Posterior cingulate gyrus (tissue), 11 donors: Measurements from ENCODE around the gene SYT14.
"Not testable (repeated sequence)": the region's sequence is repeated elsewhere in the genome, so short reads cannot be mapped to it uniquely, and the experiment has no call there.

Experiments used
- DNase-seq, 10 donors: peaks; one replicate each; pipeline versions ENCODE4 v3.0.0 to v3.0.0-alpha.2; 2020 to 2021; ENCODE audit warnings: mixed read lengths in 3 of 10
- intact Hi-C: fragments of 100-400 bp; cut with DNase I; formaldehyde crosslinking; loops from one replicate; pipeline ENCODE4 v1.15.1; 2023

The SYT14 gene

DNA sequence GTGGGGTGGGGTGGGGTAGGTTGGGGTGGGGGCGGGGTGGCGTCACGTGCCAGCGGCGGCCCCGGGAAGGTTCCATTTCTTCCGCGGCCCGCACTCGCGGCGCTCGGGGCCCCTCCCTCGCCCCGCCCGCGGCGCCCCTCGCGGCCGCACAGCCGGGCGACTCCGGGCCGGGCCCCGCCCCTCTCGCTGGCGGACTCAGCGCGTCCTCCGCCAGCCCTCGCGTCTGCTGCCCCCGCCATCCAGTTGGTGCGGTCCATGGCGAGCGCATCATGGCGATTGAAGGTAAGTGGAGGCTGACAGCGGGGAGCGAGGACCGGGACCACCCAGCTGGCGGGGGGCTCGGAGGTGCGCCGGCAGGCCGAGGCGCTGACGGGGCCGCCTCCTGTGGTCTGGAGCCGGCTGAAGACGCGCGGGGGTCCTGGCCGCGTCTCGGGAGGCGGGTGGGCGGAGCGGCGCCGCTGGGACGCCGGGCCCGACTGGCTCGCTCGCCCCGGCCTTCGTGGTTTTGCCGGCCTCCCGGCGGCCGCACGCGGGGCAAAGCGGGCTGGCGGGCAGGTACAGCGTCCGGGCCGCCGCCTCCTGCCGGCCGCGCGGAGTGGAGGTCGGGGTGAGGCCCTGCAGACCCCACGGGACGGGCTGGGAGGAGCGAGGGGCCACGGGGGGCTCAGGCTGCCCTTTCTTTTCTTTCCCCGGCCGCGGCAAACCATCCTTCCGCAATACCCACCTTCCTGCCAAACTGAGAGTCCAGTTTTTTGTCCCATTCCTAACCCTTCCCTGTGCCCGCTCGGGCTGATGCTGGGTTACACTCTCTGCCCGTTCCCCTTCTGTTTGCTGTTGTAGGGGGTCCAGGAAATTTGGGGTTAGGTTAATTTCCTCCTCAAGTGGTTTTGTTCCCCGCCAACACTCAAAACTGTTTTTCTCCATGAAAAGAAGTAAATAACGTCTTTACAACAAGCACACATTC is at the start of gene SYT14:
Gene SYT14, plus strand, starts transcription at position 222 of the 964 bp plus-strand sequence. Its CDS starts 48 bp downstream, at position 270.
- intact Hi-C loops: loop anchor here (5.0 kb wide), 1 partner anchor 76 kb away; no protein-coding TSS in a partner anchor
- DNase-seq: peak; percentile 35 to 95 (median 65)

DNA sequence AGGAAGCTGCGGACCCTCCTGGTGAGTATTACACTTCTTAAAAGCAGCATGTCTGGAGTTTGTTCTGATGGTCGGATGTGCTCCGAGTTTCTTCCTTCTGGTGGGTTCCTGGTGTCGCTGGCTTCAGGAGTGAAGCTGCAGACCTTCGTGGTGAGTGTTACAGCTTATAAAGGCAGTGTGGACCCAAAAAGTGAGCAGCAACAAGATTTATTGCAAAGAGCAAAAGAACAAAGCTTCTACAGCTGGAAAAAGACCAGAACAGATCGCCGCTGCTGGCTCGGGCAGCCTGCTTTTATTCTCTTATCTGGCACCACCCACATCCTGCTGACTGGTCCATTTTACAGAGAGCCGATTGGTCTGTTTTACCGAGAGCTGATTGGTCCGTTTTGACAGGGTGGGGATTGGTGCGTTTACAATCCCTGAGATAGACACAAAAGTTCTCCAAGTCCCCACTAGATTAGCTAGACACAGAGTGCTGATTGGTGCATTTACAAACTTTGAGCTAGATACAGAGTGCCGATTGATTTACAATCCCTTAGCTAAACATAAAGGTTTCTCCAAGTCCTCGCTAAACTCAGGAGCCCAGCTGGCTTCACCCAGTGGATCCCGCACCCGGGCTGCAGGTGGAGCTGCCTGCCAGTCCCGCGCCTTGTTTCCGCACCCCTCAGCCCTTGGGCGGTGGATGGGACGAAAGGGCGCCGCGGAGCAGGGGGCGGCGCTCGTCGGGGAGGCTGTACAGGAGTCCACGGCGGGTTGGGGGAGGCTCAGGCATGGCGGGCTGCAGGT is 49.5 kb upstream of the SYT14 start:
- DNase-seq, intact Hi-C loops: not testable (repeated sequence)

DNA sequence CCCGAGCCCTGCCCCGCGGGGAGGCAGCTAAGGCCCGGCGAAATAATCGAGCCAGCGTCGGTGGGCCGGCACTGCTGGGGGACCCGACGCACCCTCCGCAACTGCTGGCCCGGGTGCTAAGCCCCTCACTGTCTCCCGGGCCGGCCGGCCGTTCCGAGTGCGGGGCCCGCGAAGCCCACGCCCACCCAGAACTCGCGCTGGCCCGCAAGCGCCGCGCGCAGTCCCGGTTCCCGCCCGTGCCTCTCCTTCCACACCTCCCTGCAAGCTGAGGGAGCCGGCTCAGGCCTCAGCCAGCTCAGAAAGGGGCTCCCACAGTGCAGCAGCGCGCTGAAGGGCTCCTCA is 49.0 kb upstream of the SYT14 start:
- intact Hi-C loops: no loop called here
- no peak for DNase-seq

DNA sequence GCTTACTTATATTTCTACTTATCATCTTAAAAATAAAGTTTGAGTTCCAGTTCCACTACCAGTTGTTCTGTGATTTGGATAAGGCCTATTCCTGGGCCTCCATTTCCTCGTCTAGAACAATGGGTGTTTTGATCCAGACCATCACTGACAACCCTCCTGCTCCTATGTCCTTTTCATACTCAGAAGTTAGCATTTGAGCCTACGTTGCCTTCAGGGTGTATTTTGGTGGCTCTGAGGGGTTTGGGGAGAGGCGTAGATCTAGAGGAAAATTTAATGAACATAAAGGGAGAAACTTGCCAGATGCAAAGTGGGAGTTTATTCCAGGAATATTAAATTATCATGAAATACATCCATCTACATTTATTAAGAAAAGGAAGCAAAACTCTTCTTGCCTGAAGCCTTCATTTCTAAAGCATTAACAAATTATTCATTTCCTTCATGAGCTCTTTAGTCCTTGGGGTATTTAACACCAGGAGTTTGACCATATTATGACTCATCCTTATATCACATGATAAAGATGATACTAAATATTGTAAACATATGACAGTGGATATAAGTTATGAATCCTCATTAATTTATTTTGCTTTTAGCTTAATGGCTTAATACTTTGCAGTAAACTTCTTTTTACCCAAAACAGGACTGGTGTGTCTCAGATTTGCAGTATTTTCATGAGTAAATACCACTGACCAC is 47.2 kb upstream of the SYT14 start:
- DNase-seq: no peak

DNA sequence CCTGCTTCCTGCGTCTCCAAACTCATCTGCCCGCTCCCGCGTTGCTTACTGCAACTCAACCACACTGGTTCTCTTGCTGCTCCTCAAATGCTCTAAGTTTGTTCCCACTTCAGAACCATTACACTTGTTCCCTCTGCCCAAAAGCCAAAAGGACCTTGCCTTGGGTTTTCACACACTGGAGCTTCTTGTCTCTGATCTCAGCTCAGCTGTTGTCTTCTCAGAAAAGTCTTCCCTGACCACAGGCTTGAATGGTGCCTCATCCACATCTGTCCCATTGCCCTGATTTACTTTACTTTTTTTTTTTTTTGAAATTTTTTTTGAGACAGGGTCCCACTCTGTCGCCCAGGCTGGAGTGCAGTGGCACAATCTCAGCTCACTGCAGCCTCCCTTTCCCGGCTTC is 44.3 kb upstream of the SYT14 start:
- intact Hi-C loops: no loop called here
- no peak for DNase-seq

More for the DNA sequence above, 47.2 kb upstream of the SYT14 start:
- intact Hi-C loops: no loop called here

DNA sequence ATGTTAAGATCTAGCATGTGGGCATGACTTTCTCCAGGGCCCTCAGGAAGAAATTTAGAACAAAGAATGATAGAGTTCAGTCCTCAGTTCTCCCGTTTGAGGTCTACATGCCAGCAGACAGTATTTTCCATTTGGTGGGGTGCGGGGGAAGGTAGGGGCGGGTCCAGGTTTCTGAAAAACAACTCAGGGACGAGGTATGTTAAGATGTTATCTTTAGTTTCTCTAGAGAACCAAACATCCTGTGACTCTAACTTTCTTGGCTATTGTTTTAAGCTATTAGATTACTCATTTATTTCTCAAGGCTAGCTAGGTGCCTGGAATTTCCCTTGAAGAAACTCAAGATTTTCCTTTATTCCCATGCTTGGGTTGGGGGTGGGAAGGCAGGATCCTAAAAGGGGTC is 42.3 kb upstream of the SYT14 start:
- DNase-seq: no peak
- intact Hi-C loops: no loop called here

DNA sequence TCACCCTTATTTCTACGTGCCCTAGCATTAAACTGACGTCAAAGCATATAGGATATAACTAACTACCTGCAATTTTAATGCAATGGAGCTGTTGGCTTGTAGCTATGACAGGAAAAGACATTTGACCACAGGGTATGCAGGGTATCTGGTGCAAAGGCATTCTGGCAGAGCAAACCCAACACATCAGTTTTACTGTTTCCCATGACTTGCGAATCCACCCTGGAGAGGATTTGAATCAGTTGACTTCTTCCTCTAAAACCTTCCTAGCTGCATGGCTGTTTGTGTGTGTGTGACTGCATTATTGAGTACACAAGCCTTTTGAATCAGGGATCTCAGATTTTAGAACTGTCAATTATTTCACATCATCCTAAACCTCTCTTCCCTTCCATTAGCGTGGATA is 41.7 kb upstream of the SYT14 start:
- DNase-seq: no peak
- intact Hi-C loops: no loop called here

DNA sequence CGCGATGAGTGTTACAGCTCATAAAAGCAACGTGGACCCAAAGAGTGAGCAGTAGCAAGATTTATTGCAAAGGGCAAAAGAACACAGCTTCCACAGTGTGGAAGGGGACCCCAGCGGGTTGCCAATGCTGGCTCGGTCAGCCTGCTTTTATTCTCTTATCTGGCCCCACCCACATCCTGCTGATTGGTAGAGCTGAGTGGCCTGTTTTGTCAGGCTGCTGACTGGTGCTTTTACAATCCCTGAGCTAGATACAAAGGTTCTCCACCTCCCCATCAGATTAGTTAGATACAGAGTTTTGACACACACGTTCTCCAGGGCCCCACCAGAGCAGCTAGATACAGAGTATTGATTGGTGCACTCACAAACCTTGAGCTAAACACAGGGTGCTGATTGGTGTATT is 39.7 kb upstream of the SYT14 start:
- intact Hi-C loops, DNase-seq: not testable (repeated sequence)

DNA sequence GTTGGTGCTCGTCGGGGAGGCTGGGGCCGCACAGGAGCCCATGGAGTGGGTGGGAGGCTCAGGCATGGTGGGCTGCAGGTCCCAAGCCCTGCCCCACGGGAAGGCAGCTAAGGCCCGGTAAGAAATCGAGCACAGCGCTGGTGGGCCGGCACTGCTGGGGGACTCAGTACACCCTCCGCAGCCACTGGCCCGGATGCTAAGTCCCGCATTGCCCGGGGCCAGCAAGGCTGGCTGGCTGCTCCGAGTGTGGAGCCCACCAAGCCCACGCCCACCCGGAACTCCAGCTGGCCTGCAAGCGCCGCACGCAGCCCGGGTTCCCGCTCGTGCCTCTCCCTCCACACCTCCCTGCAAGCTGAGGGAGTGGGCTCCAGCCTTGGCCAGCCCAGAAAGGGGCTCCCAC is 39.2 kb upstream of the SYT14 start:
- peak in 2 of 10 donors; percentile 44 to 77 for DNase-seq
- intact Hi-C loops: not testable (repeated sequence)

DNA sequence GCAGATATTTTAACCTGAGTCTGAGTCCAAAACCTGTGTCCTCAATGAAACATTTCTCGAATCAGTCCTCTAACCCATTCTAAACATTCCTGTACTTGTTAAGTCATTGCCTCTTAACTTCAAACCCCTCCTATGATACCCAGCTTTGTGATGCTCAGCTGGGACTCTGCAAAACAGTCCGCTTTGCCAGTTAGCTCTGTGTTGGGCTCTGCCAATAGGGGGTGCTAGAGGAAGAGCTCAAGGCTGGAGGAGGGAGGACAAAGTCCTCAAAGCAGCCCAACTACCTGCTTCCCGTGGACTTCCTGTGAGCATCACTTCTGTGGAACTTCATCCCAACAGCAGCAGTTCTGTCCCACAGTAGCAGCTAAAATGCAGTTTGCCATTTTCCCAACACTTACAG is 38.1 kb upstream of the SYT14 start:
- DNase-seq: no peak
- intact Hi-C loops: no loop called here

DNA sequence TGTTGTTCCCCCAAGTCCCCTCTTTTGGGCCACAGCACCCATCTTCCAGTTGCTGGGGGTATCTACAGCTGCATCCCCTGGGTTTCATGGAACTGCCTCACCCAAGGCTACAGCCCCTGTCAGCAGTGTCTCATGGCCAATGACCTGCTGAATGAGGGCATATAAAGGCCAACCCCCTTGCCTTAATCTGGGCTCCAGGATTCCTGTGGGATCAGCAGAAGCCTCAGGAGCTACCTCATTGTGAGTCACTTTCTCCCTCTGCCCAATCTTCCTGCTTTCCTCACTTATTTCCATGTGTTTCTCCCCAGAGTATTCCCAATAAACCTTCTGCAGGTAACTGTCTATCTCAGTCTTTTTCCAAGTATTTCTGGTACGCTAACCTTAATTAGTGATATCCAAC is 37.3 kb upstream of the SYT14 start:
- intact Hi-C loops: no loop called here
- DNase-seq: no peak

DNA sequence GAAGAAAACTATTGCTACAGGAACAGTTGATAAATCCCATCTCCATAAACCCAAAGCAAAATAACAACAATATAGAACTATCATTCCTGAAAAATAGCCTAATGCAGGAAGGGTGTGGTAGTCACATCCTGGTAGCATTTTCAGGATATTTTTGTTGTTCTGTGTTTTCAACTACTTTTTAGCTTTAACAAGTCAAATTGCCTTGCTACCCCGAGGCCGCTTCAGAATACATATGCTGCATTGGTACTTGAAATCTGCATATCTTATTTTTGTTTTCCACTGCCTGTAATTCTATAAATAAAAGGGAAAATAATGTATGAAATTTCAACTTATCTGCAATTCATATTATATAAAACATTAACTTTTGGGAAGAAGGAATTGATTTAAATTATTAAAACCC is 36.8 kb upstream of the SYT14 start:
- intact Hi-C loops: no loop called here
- DNase-seq: no peak

DNA sequence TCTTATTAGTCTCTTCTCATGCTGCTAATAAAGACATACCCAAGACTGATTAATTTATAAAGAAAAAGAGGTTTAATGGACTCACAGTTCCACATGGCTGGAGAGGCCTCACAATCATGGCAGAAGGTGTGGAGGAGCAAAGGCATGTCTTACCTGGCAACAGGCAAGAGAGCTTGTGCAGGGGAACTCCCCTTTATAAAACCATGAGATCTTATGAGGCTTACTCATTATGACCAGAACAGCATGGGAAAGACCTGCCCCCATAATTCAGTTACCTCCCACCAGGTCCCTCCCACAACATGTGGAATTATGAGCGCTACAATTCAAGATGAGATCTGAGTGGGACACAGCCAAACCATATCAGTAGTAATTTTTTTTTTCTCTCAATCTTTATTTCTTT is 33.2 kb upstream of the SYT14 start:
- DNase-seq: not testable (repeated sequence)

DNA sequence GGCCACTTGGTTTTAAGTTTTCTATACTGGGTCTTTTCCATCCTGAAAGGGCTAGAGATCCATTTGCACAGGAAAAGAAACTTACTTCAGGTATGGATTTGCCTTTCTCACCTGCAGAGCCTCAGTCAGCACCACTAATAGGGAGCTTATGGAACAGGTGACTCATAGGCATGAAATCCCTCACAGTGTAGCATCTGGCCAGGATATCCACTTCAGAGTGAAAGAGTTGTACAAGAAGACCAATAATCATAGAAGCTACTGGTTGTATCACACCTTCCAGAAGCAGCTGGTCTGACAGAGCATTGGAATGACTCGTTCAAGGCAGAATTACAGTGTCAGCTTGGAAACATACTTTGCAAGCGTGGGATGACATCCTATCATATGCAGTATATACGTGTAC is 26.3 kb upstream of the SYT14 start:
- DNase-seq: no peak
- intact Hi-C loops: no loop called here

More for the DNA sequence above, 33.2 kb upstream of the SYT14 start:
- intact Hi-C loops: not testable (repeated sequence)

DNA sequence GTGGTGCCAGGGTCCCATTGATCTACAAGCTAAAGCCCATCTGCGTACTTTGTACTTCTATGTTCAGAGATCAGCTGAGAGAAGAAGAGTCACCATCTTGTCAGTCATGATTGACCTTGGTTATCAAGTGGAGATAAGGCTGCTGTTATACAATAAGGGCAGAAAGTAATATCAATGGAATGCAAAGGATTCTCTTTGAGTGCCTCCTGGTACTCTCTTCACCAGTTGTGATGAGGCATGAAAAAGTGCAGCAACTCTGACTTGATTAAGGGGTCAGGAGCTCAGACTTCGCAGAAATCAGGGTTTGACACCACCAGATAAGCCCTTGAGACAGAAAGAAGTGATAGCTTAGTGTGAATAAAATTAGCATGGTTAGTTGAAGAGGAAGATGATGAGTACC is 25.7 kb upstream of the SYT14 start:
- intact Hi-C loops: no loop called here
- DNase-seq: no peak

DNA sequence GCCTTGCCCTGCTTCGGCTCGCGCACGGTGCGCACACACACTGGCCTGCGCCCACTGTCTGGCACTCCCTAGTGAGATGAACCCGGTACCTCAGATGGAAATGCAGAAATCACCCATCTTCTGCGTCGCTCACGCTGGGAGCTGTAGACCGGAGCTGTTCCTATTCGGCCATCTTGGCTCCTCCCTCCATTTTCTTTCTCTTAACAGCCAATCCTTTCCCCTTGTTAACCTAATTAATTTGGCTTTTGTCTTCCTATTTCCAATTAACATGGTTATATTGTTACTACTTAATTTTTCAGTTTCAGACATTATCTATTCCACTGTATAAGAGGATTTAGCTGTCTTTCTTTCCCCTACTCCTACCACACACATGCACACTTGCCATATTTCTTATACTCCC is 18.4 kb upstream of the SYT14 start:
- DNase-seq, intact Hi-C loops: not testable (repeated sequence)

DNA sequence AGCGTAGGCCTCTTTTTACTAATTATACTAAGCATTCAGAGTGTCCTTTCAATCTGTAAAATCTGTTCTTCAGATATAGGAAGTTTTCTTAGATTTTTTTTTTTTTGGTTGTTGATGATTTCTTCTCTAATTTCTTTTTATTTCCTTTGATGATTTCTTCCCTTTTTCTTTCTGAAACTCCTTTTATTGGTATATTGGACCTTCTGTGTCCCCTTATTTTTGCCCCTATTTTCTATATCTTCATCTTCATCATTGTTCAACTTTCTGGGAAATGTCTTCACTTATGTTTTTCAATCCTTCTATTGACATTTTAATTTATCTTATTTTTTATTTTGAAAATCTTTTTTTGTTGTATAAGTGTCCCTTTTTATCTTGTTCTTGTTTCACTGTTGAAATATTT is 17.2 kb upstream of the SYT14 start:
- intact Hi-C loops: no loop called here
- no peak for DNase-seq

DNA sequence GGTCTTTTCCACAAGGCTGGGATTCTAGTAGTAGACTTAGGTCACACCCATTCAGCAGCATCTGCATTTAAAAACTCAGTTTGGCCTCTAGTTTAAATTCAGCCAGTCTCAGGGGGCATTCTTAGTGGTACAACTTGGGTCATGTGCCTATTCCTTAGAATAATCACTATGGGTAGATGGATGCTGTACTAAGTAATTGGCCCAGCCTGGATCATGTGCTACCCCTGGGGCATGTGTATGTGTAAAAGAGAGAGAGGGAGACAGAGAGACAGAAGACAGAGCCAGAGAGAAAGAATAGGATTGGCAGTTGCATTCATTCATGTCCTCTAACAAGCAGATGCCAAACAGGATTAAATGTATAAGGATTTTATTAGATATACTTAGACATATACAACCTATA is 13.6 kb upstream of the SYT14 start:
- intact Hi-C loops: no loop called here
- DNase-seq: no peak

DNA sequence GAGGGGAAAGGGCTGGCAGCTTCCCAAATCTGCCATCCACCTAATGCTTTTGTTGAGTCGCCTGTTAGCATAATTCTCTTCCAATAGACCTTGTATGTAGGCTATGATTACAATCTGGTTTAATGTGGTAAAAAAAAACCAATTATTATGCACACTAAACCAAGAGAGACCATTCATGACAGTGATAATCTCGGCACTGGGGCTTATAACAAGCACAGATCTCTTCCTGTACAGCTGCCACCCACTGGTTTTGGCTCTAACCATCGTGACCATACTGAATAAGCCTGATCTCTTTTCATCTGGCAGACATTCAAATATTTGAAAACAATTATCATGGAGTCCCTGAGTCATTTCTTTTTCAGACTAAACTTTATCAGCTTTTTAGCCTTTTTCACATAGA is 12.0 kb upstream of the SYT14 start:
- intact Hi-C loops: no loop called here
- DNase-seq: no peak

DNA sequence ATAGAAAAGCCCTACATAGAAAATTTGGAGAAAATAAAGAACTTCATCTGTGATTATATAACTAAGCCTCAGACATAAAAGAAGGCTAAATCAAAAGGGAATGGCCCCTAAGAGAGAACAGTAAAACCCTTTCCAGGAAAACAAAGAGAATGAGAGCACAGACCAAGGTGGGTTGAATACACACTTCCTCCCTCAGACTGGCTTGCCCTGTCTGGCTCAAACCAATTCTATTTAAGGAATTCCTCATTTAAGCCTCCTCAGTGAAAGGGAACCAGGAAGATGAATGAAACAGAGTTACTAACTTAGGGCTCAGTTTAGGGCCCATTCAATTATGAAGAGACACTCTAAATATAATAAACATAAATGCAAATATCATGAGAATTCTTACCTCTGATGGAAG is 10.6 kb upstream of the SYT14 start:
- no peak for DNase-seq
- intact Hi-C loops: no loop called here

DNA sequence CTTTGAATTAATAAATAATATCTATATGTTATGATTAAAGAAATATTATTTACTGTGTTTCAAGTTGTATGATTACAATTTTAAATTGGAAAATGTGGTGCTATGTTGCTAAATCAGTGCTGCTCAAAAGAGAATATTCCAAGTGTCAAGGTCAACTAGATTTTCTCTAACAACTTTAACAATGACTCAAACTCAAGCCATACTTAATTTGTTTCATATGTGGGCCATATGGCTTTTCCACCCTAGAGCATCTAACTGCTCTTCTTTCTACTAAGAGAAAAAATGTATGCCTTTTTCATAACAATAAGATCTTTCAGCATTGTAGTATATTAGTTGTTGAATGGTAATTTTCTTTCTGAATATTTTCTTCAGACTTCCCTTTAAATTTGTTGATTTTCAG is 8.3 kb upstream of the SYT14 start:
- no peak for DNase-seq

More for the DNA sequence above, 8.3 kb upstream of the SYT14 start:
- intact Hi-C loops: no loop called here
